HG03175 (cell line): ENCODE data around the gene FOXP4.

Source experiments
- ATAC-seq: cut with Tn5 transposase; IDR thresholded peaks from one replicate; pipeline ENCODE4 v1.9.1; 2021; ENCODE audit warnings: mild to moderate bottlenecking, moderate library complexity; ENCODE audit not compliant: unreplicated experiment

FOXP4 gene

GRCh38 chr6:41622206-41622988 is 76.2 kb downstream of the FOXP4 start:
- ATAC-seq: no peak

- no peak for ATAC-seq
Observed at GRCh38 chr6:41623330-41623729, 77.1 kb downstream of the FOXP4 start.

GRCh38 chr6:41624621-41625380 is 78.6 kb downstream of the FOXP4 start:
- no peak for ATAC-seq

GRCh38 chr6:41625442-41625841 is 79.3 kb downstream of the FOXP4 start:
- ATAC-seq: no peak

- ATAC-seq: no peak
Observed at GRCh38 chr6:41626022-41626421, 79.8 kb downstream of the FOXP4 start.

GRCh38 chr6:41626917-41627316 is 80.7 kb downstream of the FOXP4 start:
- ATAC-seq: no peak

GRCh38 chr6:41629128-41629527 is 82.9 kb downstream of the FOXP4 start:
- no peak for ATAC-seq

GRCh38 chr6:41630069-41630468 is 83.9 kb downstream of the FOXP4 start:
- ATAC-seq: no peak

- ATAC-seq: no peak
Observed at GRCh38 chr6:41630946-41631345, 84.8 kb downstream of the FOXP4 start.

GRCh38 chr6:41633056-41633634 is 87.0 kb downstream of the FOXP4 start:
- ATAC-seq: no peak

GRCh38 chr6:41634657-41635056 is 88.5 kb downstream of the FOXP4 start:
- no peak for ATAC-seq

GRCh38 chr6:41635365-41635764 is 89.2 kb downstream of the FOXP4 start:
- ATAC-seq: no peak

GRCh38 chr6:41636833-41637193 is 90.6 kb downstream of the FOXP4 start:
- ATAC-seq: no peak

- no peak for ATAC-seq
Observed at GRCh38 chr6:41637194-41638001, 91.2 kb downstream of the FOXP4 start.

GRCh38 chr6:41638002-41638934 is 92.1 kb downstream of the FOXP4 start, which contains the start of gene MDFI:
Gene MDFI, plus strand, starts transcription at chr6:41638468. Its CDS starts 282 bp downstream, at chr6:41638750.
- ATAC-seq: no peak

GRCh38 chr6:41638935-41639808 is 93.0 kb downstream of the FOXP4 start:
- ATAC-seq: no peak

GRCh38 chr6:41639809-41640371 is 93.7 kb downstream of the FOXP4 start:
- no peak for ATAC-seq

GRCh38 chr6:41640426-41640825 is 94.2 kb downstream of the FOXP4 start:
- ATAC-seq: no peak
